Measurements from ENCODE around the gene RHOV. TPM values are rescaled to one million over a fixed set of nuclear protein-coding genes. Genes with fewer than 3 reads are reported as not detected.

The RHOV gene
- total and polyA plus RNA-seq, 5 donors from 2014 or later = 0.09 TPM; not detected in 4

GRCh38 chr15:40832903-40833302 lies 41.1 kb downstream of the RHOV start:
- ATAC-seq (ENCODE audit: low read depth in 2 of 2) = no peak
- Mint-ChIP-seq H3K27ac (no peak overlapping the region), H3K27me3 (peaks cover 4% of the 10 kb centered on the region), H3K36me3 (no peaks in the 10 kb centered on the region), H3K4me3 (no peak overlapping the region), H3K9me3 (no peaks in the 10 kb centered on the region), H3K4me1 (no peaks in the 10 kb centered on the region)
- H3K27me3 ChIP-seq (ENCODE audit: control insufficient read depth, insufficient read depth, low read length) = no peaks in the 10 kb centered on the region
- H3K36me3 ChIP-seq (ENCODE audit: control insufficient read depth, insufficient read depth, low read length) = no peaks in the 10 kb centered on the region
- H3K9me3 ChIP-seq (ENCODE audit: control insufficient read depth in 2 of 2, low read length in 2 of 2) = no peaks in the 10 kb centered on the region
- DNase-seq = no peak
- H3K4me1 ChIP-seq (ENCODE audit: control insufficient read depth, insufficient read depth, low read length, poor library complexity, severe bottlenecking) = no peaks in the 10 kb centered on the region
- no peak overlapping the region for H3K4me3 ChIP-seq (ENCODE audit: low read depth, low read length)
- H3K27ac ChIP-seq (ENCODE audit: insufficient read depth, low read length, poor library complexity, severe bottlenecking) = no peak overlapping the region

GRCh38 chr15:40831861-40832260 lies 42.2 kb downstream of the RHOV start:
- no peaks in the 10 kb centered on the region for H3K4me1 ChIP-seq (ENCODE audit: control insufficient read depth, insufficient read depth, low read length, poor library complexity, severe bottlenecking)
- Mint-ChIP-seq H3K4me1 (no peaks in the 10 kb centered on the region), H3K4me3 (no peak overlapping the region), H3K36me3 (no peaks in the 10 kb centered on the region), H3K27ac (no peak overlapping the region), H3K27me3 (peaks cover 4% of the 10 kb centered on the region), H3K9me3 (no peaks in the 10 kb centered on the region)
- H3K27me3 ChIP-seq (ENCODE audit: control insufficient read depth, insufficient read depth, low read length) = no peaks in the 10 kb centered on the region
- no peak overlapping the region for H3K27ac ChIP-seq (ENCODE audit: insufficient read depth, low read length, poor library complexity, severe bottlenecking)
- ATAC-seq (ENCODE audit: low read depth in 2 of 2) (no peak), DNase-seq (no peak)
- H3K9me3 ChIP-seq (ENCODE audit: control insufficient read depth in 2 of 2, low read length in 2 of 2) = no peaks in the 10 kb centered on the region
- H3K36me3 ChIP-seq (ENCODE audit: control insufficient read depth, insufficient read depth, low read length) = no peaks in the 10 kb centered on the region
- H3K4me3 ChIP-seq (ENCODE audit: low read depth, low read length) = no peak overlapping the region

DNA sequence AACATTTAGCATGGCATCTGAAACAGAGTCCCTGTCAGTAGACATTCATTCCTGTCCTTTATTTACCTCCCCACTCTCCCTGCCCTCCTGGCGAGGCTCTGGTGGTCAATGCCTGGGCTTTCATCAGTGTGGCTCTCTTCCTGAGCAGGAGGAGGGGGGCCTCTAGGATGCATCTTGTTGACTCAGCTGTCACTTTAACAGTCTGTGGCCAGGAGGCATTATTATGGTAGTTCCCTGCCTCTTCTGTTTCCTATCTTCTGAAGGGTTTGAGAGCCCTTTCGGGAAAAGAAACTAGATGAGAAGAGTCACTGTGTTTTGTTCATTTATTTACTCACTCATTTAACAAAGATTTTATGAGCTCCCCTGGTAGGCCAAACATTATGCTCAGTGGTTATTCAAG lies 43.1 kb downstream of the RHOV start:
- no peak for ATAC-seq (ENCODE audit: low read depth in 2 of 2)
- H3K36me3 Mint-ChIP-seq = no peaks in the 10 kb centered on the region
- H3K4me1 ChIP-seq (ENCODE audit: control insufficient read depth, insufficient read depth, low read length, poor library complexity, severe bottlenecking) = no peaks in the 10 kb centered on the region
- H3K4me1 Mint-ChIP-seq = no peaks in the 10 kb centered on the region
- H3K27ac ChIP-seq (ENCODE audit: insufficient read depth, low read length, poor library complexity, severe bottlenecking) = no peak overlapping the region
- H3K4me3 Mint-ChIP-seq = no peak overlapping the region
- no peak overlapping the region for H3K27ac Mint-ChIP-seq
- no peaks in the 10 kb centered on the region for H3K36me3 ChIP-seq (ENCODE audit: control insufficient read depth, insufficient read depth, low read length)
- DNase-seq = no peak
- peaks cover under 1% of the 10 kb centered on the region for H3K27me3 Mint-ChIP-seq
- no peak overlapping the region for H3K4me3 ChIP-seq (ENCODE audit: low read depth, low read length)
- H3K9me3 ChIP-seq (ENCODE audit: control insufficient read depth in 2 of 2, low read length in 2 of 2) = no peaks in the 10 kb centered on the region
- peaks cover 2% of the 10 kb centered on the region for H3K27me3 ChIP-seq (ENCODE audit: control insufficient read depth, insufficient read depth, low read length)
- no peaks in the 10 kb centered on the region for H3K9me3 Mint-ChIP-seq

- Mint-ChIP-seq H3K36me3 (no peaks in the 10 kb centered on the region), H3K27me3 (peaks cover 16% of the 10 kb centered on the region), H3K9me3 (no peaks in the 10 kb centered on the region), H3K4me3 (no peak overlapping the region), H3K4me1 (no peaks in the 10 kb centered on the region), H3K27ac (no peak overlapping the region)
- H3K9me3 ChIP-seq (ENCODE audit: control insufficient read depth in 2 of 2, low read length in 2 of 2) = no peaks in the 10 kb centered on the region
- peaks cover 2% of the 10 kb centered on the region for H3K27me3 ChIP-seq (ENCODE audit: control insufficient read depth, insufficient read depth, low read length)
- ATAC-seq (ENCODE audit: low read depth in 2 of 2) = no peak
- no peaks in the 10 kb centered on the region for H3K4me1 ChIP-seq (ENCODE audit: control insufficient read depth, insufficient read depth, low read length, poor library complexity, severe bottlenecking)
- H3K4me3 ChIP-seq (ENCODE audit: low read depth, low read length) = no peak overlapping the region
- no peak for DNase-seq
- no peaks in the 10 kb centered on the region for H3K36me3 ChIP-seq (ENCODE audit: control insufficient read depth, insufficient read depth, low read length)
- no peak overlapping the region for H3K27ac ChIP-seq (ENCODE audit: insufficient read depth, low read length, poor library complexity, severe bottlenecking)
Observed at GRCh38 chr15:40829115-40829514, 44.9 kb downstream of the RHOV start.

DNA sequence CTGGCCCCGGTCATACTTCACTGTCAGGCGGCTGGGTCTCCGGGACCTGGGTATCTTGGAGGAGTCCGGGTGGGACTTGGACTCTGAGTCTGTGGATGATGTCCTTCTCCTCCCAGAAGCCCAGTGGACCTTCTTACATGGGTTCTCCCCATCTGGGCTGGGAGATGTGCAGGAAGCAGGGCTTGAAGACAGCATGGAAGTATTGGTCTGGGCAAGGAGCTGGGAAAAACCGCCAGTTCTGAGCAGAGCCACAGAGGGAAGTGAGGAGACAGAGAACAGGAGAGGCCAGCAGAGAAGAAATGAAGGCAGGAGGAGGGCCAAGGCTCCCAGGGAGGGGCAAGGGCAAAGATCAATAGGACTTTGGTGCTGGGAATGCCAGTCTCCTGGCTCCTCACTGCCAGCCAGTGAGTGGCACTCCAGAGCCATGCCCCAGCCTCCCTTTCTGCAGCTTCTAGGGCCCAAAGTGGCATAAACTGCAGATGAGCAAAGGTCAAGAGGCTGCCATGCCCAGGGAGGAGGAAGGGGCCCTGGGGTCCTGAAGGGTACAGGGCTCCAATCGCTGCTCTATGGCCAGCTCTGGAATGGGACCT lies 45.5 kb downstream of the RHOV start, which contains the start of gene PPP1R14D:
Gene PPP1R14D (minus strand): TSS at position 262 of the 590 bp plus-strand sequence. CDS start 67 bp downstream, at position 195.
- Mint-ChIP-seq H3K4me1 (no peaks in the 10 kb centered on the region), H3K27me3 (peaks cover 20% of the 10 kb centered on the region), H3K36me3 (no peaks in the 10 kb centered on the region), H3K4me3 (peak within 1 kb of the TSS in 1 of 4 donors; percentile 7), H3K9me3 (no peaks in the 10 kb centered on the region), H3K27ac (no peak within 1 kb of the TSS)
- no peak for ATAC-seq (ENCODE audit: low read depth in 2 of 2)
- DNase-seq = no peak
- Histone ChIP-seq H3K4me3 (ENCODE audit: low read depth, low read length) (no peak within 1 kb of the TSS), H3K4me1 (ENCODE audit: control insufficient read depth, insufficient read depth, low read length, poor library complexity, severe bottlenecking) (no peaks in the 10 kb centered on the region), H3K27ac (ENCODE audit: insufficient read depth, low read length, poor library complexity, severe bottlenecking) (no peak within 1 kb of the TSS), H3K27me3 (ENCODE audit: control insufficient read depth, insufficient read depth, low read length) (peaks cover 7% of the 10 kb centered on the region), H3K9me3 (ENCODE audit: control insufficient read depth in 2 of 2, low read length in 2 of 2) (no peaks in the 10 kb centered on the region), H3K36me3 (ENCODE audit: control insufficient read depth, insufficient read depth, low read length) (no peaks in the 10 kb centered on the region)

- no peak overlapping the region for H3K4me3 Mint-ChIP-seq
- Histone ChIP-seq H3K9me3 (ENCODE audit: control insufficient read depth in 2 of 2, low read length in 2 of 2) (no peaks in the 10 kb centered on the region), H3K4me3 (ENCODE audit: low read depth, low read length) (no peak overlapping the region), H3K27ac (ENCODE audit: insufficient read depth, low read length, poor library complexity, severe bottlenecking) (no peak overlapping the region), H3K27me3 (ENCODE audit: control insufficient read depth, insufficient read depth, low read length) (peaks cover 9% of the 10 kb centered on the region), H3K4me1 (ENCODE audit: control insufficient read depth, insufficient read depth, low read length, poor library complexity, severe bottlenecking) (no peaks in the 10 kb centered on the region), H3K36me3 (ENCODE audit: control insufficient read depth, insufficient read depth, low read length) (no peaks in the 10 kb centered on the region)
- no peak for ATAC-seq (ENCODE audit: low read depth in 2 of 2)
- H3K36me3 Mint-ChIP-seq = no peaks in the 10 kb centered on the region
- H3K9me3 Mint-ChIP-seq = no peaks in the 10 kb centered on the region
- DNase-seq = no peak
- no peaks in the 10 kb centered on the region for H3K4me1 Mint-ChIP-seq
- H3K27ac Mint-ChIP-seq = no peak overlapping the region
- H3K27me3 Mint-ChIP-seq = peaks cover 22% of the 10 kb centered on the region
Observed at GRCh38 chr15:40826423-40827075, 47.5 kb downstream of the RHOV start.

DNA sequence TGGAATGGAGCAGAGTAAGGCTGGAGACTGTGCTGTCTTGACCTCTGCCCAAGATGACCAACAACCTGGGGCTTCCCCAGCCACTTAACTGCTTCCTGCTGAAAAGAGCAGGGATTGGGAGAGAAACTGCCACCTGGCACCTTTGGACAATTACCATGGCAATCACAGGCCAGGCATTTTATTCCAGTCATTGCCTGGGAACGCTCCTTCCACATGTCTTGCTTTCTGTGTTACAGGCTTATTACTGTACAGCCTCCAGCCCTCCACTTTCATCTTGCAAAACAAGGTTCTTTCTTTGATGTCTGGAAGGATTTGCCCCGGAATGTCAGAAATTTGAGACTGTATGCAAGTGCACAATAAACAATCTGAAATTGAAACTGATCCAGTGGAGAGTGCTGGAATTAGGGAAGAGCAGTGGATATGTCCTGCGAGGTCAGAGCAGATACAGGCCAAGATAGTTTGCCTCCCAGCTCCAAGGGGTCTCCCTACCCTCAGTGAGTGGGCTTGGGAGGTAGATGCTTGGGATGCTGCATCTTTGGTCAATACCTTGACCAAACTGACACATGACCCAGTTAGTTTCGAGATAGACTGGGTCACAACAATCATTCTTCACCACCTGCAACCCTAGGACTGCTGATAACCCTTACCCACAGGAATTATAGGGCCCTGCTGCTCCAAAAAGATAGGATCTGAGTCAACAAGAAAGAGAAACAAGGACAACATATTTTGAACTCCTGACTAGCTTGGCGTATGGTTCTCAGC lies 48.2 kb downstream of the RHOV start:
- Histone ChIP-seq H3K36me3 (ENCODE audit: control insufficient read depth, insufficient read depth, low read length) (no peaks in the 10 kb centered on the region), H3K9me3 (ENCODE audit: control insufficient read depth in 2 of 2, low read length in 2 of 2) (no peaks in the 10 kb centered on the region), H3K27me3 (ENCODE audit: control insufficient read depth, insufficient read depth, low read length) (peaks cover 9% of the 10 kb centered on the region), H3K4me3 (ENCODE audit: low read depth, low read length) (no peak overlapping the region), H3K4me1 (ENCODE audit: control insufficient read depth, insufficient read depth, low read length, poor library complexity, severe bottlenecking) (no peaks in the 10 kb centered on the region), H3K27ac (ENCODE audit: insufficient read depth, low read length, poor library complexity, severe bottlenecking) (no peak overlapping the region)
- ATAC-seq (ENCODE audit: low read depth in 2 of 2) (no peak), DNase-seq (no peak)
- H3K27me3 Mint-ChIP-seq = peaks cover 26% of the 10 kb centered on the region
- no peak overlapping the region for H3K27ac Mint-ChIP-seq
- no peaks in the 10 kb centered on the region for H3K4me1 Mint-ChIP-seq
- peaks cover 0 to 1% (median 0%) of the 10 kb centered on the region in 7 donors for H3K9me3 Mint-ChIP-seq
- H3K4me3 Mint-ChIP-seq = no peak overlapping the region
- H3K36me3 Mint-ChIP-seq = no peaks in the 10 kb centered on the region
